ENCODE results near the gene SQSTM1. TPM values are rescaled to one million over a fixed set of nuclear protein-coding genes. Genes with fewer than 3 reads are reported as not detected.

SQSTM1 gene
- total and polyA plus RNA-seq, 3 experiments from 2014 or later = 158 to 212 (median 179) TPM

GRCh38 chr5:179803651-179804554 is 16.8 kb upstream of the SQSTM1 start:
- ChIA-PET POLR2A (interaction anchor here (0.6 kb wide), 1 partner anchor 1057 kb away, joined by 3 read pairs; the partner anchor contains the start of gene ZFP62), CTCF (interaction anchor here (0.9 to 2.5 kb wide), 2 partner anchors 14 to 104 kb away, joined by 3 to 37 read pairs; partner anchors contain the start of gene TBC1D9B)
- no peaks in the 10 kb centered on the region for H3K9me3 ChIP-seq (ENCODE audit: low read length)
- Mint-ChIP-seq H3K4me1 (peaks cover 27 to 38% (median 28%) of the 10 kb centered on the region in 3 donors), H3K27me3 (no peaks in the 10 kb centered on the region), H3K36me3 (peaks cover 3 to 23% (median 5%) of the 10 kb centered on the region in 3 donors), H3K4me3 (peak overlapping the region; percentile 82 to 95 (median 86)), H3K9me3 (peaks cover 0 to 4% (median 0%) of the 10 kb centered on the region in 5 donors), H3K27ac (peak overlapping the region in 7 of 8 donors; percentile 9 to 75 (median 36))
- H3K4me1 ChIP-seq (ENCODE audit: insufficient read depth, low read length) = peaks cover 33% of the 10 kb centered on the region
- no peaks in the 10 kb centered on the region for H3K27me3 ChIP-seq (ENCODE audit: insufficient read depth, low read length, poor library complexity, severe bottlenecking)
- peaks cover 1% of the 10 kb centered on the region for H3K36me3 ChIP-seq (ENCODE audit: insufficient read depth, low read length)
- no peak overlapping the region for H3K27ac ChIP-seq (ENCODE audit: low read depth, low read length)
- no peak overlapping the region for H3K4me3 ChIP-seq (ENCODE audit: low read length)
- peak in 2 of 5 donors; percentile 41 to 48 for DNase-seq

GRCh38 chr5:179804555-179804947 is 16.2 kb upstream of the SQSTM1 start:
- Mint-ChIP-seq H3K4me1 (peaks cover 27 to 38% (median 28%) of the 10 kb centered on the region in 3 donors), H3K4me3 (peak overlapping the region; percentile 82 to 95 (median 86)), H3K9me3 (peaks cover 0 to 4% (median 0%) of the 10 kb centered on the region in 5 donors), H3K36me3 (peaks cover 3 to 17% (median 3%) of the 10 kb centered on the region in 3 donors), H3K27ac (peak overlapping the region in 4 of 8 donors; percentile 51 to 78 (median 73)), H3K27me3 (no peaks in the 10 kb centered on the region)
- Histone ChIP-seq H3K4me1 (ENCODE audit: insufficient read depth, low read length) (peaks cover 33% of the 10 kb centered on the region), H3K27ac (ENCODE audit: low read depth, low read length) (no peak overlapping the region), H3K9me3 (ENCODE audit: low read length) (no peaks in the 10 kb centered on the region), H3K27me3 (ENCODE audit: insufficient read depth, low read length, poor library complexity, severe bottlenecking) (no peaks in the 10 kb centered on the region), H3K36me3 (ENCODE audit: insufficient read depth, low read length) (no peaks in the 10 kb centered on the region), H3K4me3 (ENCODE audit: low read length) (peak overlapping the region; percentile 24)
- DNase-seq = no peak
- ChIA-PET POLR2A (no interaction called here), CTCF (no interaction called here)

GRCh38 chr5:179805070-179805528 is 15.6 kb upstream of the SQSTM1 start:
- Mint-ChIP-seq H3K4me3 (peak overlapping the region; percentile 82 to 95 (median 86)), H3K4me1 (peaks cover 27 to 38% (median 28%) of the 10 kb centered on the region in 3 donors), H3K36me3 (peaks cover 1 to 11% (median 3%) of the 10 kb centered on the region in 3 donors), H3K27me3 (no peaks in the 10 kb centered on the region), H3K27ac (peak overlapping the region in 7 of 8 donors; percentile 51 to 86 (median 73)), H3K9me3 (peaks cover 0 to 4% (median 0%) of the 10 kb centered on the region in 5 donors)
- Histone ChIP-seq H3K4me1 (ENCODE audit: insufficient read depth, low read length) (peaks cover 33% of the 10 kb centered on the region), H3K36me3 (ENCODE audit: insufficient read depth, low read length) (no peaks in the 10 kb centered on the region), H3K27me3 (ENCODE audit: insufficient read depth, low read length, poor library complexity, severe bottlenecking) (no peaks in the 10 kb centered on the region), H3K27ac (ENCODE audit: low read depth, low read length) (peak overlapping the region; percentile 54), H3K9me3 (ENCODE audit: low read length) (no peaks in the 10 kb centered on the region), H3K4me3 (ENCODE audit: low read length) (peak overlapping the region; percentile 24)
- DNase-seq = no peak
- POLR2A ChIA-PET = interaction anchor here (0.8 to 1.8 kb wide), 5 partner anchors 8 to 17 kb away, joined by 5 to 12 read pairs (median 5); partner anchors contain the start of genes LTC4S and SQSTM1
- CTCF ChIA-PET = interaction anchor here (0.9 to 1.0 kb wide), 3 partner anchors 8 to 102 kb away, joined by 3 to 4 read pairs (median 3); no protein-coding TSS in a partner anchor

GRCh38 chr5:179805529-179806249 is 15.0 kb upstream of the SQSTM1 start:
- peak overlapping the region; percentile 82 to 95 (median 86) for H3K4me3 Mint-ChIP-seq
- Histone ChIP-seq H3K4me3 (ENCODE audit: low read length) (peak overlapping the region; percentile 41), H3K36me3 (ENCODE audit: insufficient read depth, low read length) (no peaks in the 10 kb centered on the region), H3K27me3 (ENCODE audit: insufficient read depth, low read length, poor library complexity, severe bottlenecking) (no peaks in the 10 kb centered on the region), H3K27ac (ENCODE audit: low read depth, low read length) (peak overlapping the region; percentile 54), H3K9me3 (ENCODE audit: low read length) (no peaks in the 10 kb centered on the region), H3K4me1 (ENCODE audit: insufficient read depth, low read length) (peaks cover 33% of the 10 kb centered on the region)
- peaks cover 1 to 9% (median 3%) of the 10 kb centered on the region in 3 donors for H3K36me3 Mint-ChIP-seq
- CTCF ChIA-PET = interaction anchor here (0.9 to 1.0 kb wide), 3 partner anchors 9 to 101 kb away, joined by 3 to 4 read pairs (median 3); no protein-coding TSS in a partner anchor
- H3K9me3 Mint-ChIP-seq = peaks cover 0 to 4% (median 0%) of the 10 kb centered on the region in 5 donors
- POLR2A ChIA-PET = interaction anchor here (0.8 to 1.8 kb wide), 5 partner anchors 9 to 17 kb away, joined by 5 to 12 read pairs (median 5); partner anchors contain the start of genes LTC4S and SQSTM1
- H3K27ac Mint-ChIP-seq = peak overlapping the region in 6 of 8 donors; percentile 51 to 86 (median 72)
- H3K27me3 Mint-ChIP-seq = no peaks in the 10 kb centered on the region
- peak in 2 of 5 donors; percentile 30 to 63 for DNase-seq
- peaks cover 27 to 38% (median 28%) of the 10 kb centered on the region in 3 donors for H3K4me1 Mint-ChIP-seq

- H3K4me3 Mint-ChIP-seq = peak within 1 kb of the TSS; percentile 66 to 91 (median 79)
- POLR2A ChIA-PET = interaction anchor here (1.0 to 1.8 kb wide), 6 partner anchors 9 to 183 kb away, joined by 3 to 12 read pairs (median 5); partner anchors contain the start of genes HNRNPH1, LTC4S and SQSTM1
- peaks cover 0 to 4% (median 0%) of the 10 kb centered on the region in 5 donors for H3K9me3 Mint-ChIP-seq
These were observed 14.3 kb upstream of the SQSTM1 start, which contains the start of gene MGAT4B for GRCh38 chr5:179806250-179807048. Gene MGAT4B, minus strand, starts transcription at chr5:179806866. Its CDS starts 283 bp downstream, at chr5:179806583.

GRCh38 chr5:179812135-179812825 is 8.4 kb upstream of the SQSTM1 start:
- Mint-ChIP-seq H3K4me3 (no peak overlapping the region), H3K9me3 (no peaks in the 10 kb centered on the region), H3K27ac (no peak overlapping the region), H3K4me1 (peaks cover 0 to 10% (median 2%) of the 10 kb centered on the region in 3 donors), H3K36me3 (peaks cover 0 to 17% (median 6%) of the 10 kb centered on the region in 3 donors), H3K27me3 (no peaks in the 10 kb centered on the region)
- H3K27ac ChIP-seq (ENCODE audit: low read depth, low read length) = peak overlapping the region; percentile 48
- no peaks in the 10 kb centered on the region for H3K36me3 ChIP-seq (ENCODE audit: insufficient read depth, low read length)
- CTCF ChIA-PET = interaction anchor here (1.3 to 2.3 kb wide), 3 partner anchors 10 to 95 kb away, joined by 3 to 10 read pairs (median 3); no protein-coding TSS in a partner anchor
- H3K4me3 ChIP-seq (ENCODE audit: low read length) = no peak overlapping the region
- no peak for DNase-seq
- no peaks in the 10 kb centered on the region for H3K27me3 ChIP-seq (ENCODE audit: insufficient read depth, low read length, poor library complexity, severe bottlenecking)
- H3K4me1 ChIP-seq (ENCODE audit: insufficient read depth, low read length) = no peaks in the 10 kb centered on the region
- H3K9me3 ChIP-seq (ENCODE audit: low read length) = no peaks in the 10 kb centered on the region
- POLR2A ChIA-PET = no interaction called here

More at GRCh38 chr5:179806250-179807048, 14.3 kb upstream of the SQSTM1 start, which contains the start of gene MGAT4B:
- Histone ChIP-seq H3K36me3 (ENCODE audit: insufficient read depth, low read length) (no peaks in the 10 kb centered on the region), H3K4me1 (ENCODE audit: insufficient read depth, low read length) (peaks cover 33% of the 10 kb centered on the region), H3K9me3 (ENCODE audit: low read length) (no peaks in the 10 kb centered on the region), H3K4me3 (ENCODE audit: low read length) (peak within 1 kb of the TSS; percentile 41), H3K27ac (ENCODE audit: low read depth, low read length) (peak within 1 kb of the TSS; percentile 54), H3K27me3 (ENCODE audit: insufficient read depth, low read length, poor library complexity, severe bottlenecking) (no peaks in the 10 kb centered on the region)
- peak; percentile 48 to 70 (median 53) for DNase-seq
- H3K36me3 Mint-ChIP-seq = peaks cover 1 to 6% (median 3%) of the 10 kb centered on the region in 3 donors
- H3K27me3 Mint-ChIP-seq = no peaks in the 10 kb centered on the region
- CTCF ChIA-PET = interaction anchor here (0.9 kb wide), 2 partner anchors 9 to 44 kb away, joined by 3 to 4 read pairs; no protein-coding TSS in a partner anchor
- H3K27ac Mint-ChIP-seq = peak within 1 kb of the TSS in 5 of 8 donors; percentile 26 to 72 (median 56)
- peaks cover 27 to 38% (median 28%) of the 10 kb centered on the region in 3 donors for H3K4me1 Mint-ChIP-seq

Measured in CD8-positive, alpha-beta memory T cell (primary cell).